Right lobe of liver (tissue), 6 donors: ENCODE measurements around the gene LDLRAD4. TPM values are rescaled to one million over a fixed set of nuclear protein-coding genes. Genes with fewer than 3 reads are reported as not detected.

Experiments
- ATAC-seq, 4 donors: fragments of 200-7000 bp; cut with Tn5 transposase; one replicate each; pipeline ENCODE4 v1.9.1; 2020; ENCODE audit warnings: mild to moderate bottlenecking in 4 of 4, moderate library complexity in 4 of 4
- DNase-seq, 3 donors: peaks; one replicate each; pipeline ENCODE4 v3.0.0-alpha.2; 2020
- H3K27ac ChIP-seq, 3 donors: fragments of 200-600 bp; one replicate each; pipeline ENCODE4 v1.8.0; 2022
- H3K27me3 ChIP-seq, 2 donors: fragments of 200-600 bp; one replicate each; pipeline ENCODE4 v1.8.0; 2022
- H3K36me3 ChIP-seq, 4 donors: fragments of 200-600 bp; sonication (generic) in 1 of 4; one replicate each; pipeline versions ENCODE4 v1.5.1 to v1.8.0; 2017 to 2022; ENCODE audit warnings: control low read depth in 1 of 4
- H3K4me1 ChIP-seq, 4 donors: fragments of 200-600 bp; sonication (generic) in 1 of 4; one replicate each; pipeline versions ENCODE4 v1.5.1 to v1.8.0; 2017 to 2022; ENCODE audit warnings: control low read depth in 1 of 4
- H3K4me3 ChIP-seq, 3 donors: fragments of 200-600 bp; one replicate each; pipeline ENCODE4 v1.8.0; 2022
- H3K9me3 ChIP-seq, 4 donors: fragments of 200-600 bp; sonication (generic) in 1 of 4; one replicate each; pipeline versions ENCODE4 v1.5.1 to v1.8.0; 2017 to 2022; ENCODE audit warnings: control low read depth in 1 of 4
- CTCF ChIP-seq, 4 donors: fragments of 200-600 bp in 3 of 4; fragments of 450-650 bp in 1 of 4; IDR thresholded peaks; one replicate each; pipeline versions ENCODE4 v1.5.1 to v1.8.0; 2016 to 2022; ENCODE audit warnings: antibody characterized with exemption in 4 of 4, mild to moderate bottlenecking in 2 of 4
- POLR2A ChIP-seq: fragments of 450-650 bp; IDR thresholded peaks from one replicate; pipeline ENCODE4 v1.6.1; 2017; ENCODE audit warnings: antibody characterized with exemption, mild to moderate bottlenecking
- WGBS: methylation state at CpG from one replicate; pipeline ENCODE4 v1.1.6; 2018; ENCODE audit warnings: low coverage, low lambda C conversion rate; ENCODE audit not compliant: insufficient coverage; ENCODE audit errors: missing lambda C conversion rate; 5-methylcytosine and 5-hydroxymethylcytosine counted together
- intact Hi-C, 2 donors: fragments of 100-400 bp; cut with DNase I; formaldehyde crosslinking; loops; one replicate each; pipeline versions ENCODE4 v1.11.2 to v1.14.1; 2022
- total RNA-seq, 6 experiments: library from RNA; depleted of rRNA in 2 of 6; stranded (reverse); fragments of >200 nt in 2 of 6; fragmentation: NEBNext Ultra II Directional in 3 of 6; extraction: Animal tissue kit (Norgen Biotek cat#: 25700) in 3 of 6; gene quantifications; one replicate each; pipeline versions ENCODE4 v1.1.0 to v1.2.4, GENCODE V29; 2016 to 2023
- donor health status: DM: no; HTN: yes; CAD: no.
- donor health status: DM: no; HTN: no; CAD: no.
- donor health status: DM: no; HTN: no; CAD: no.
- donor health status: DM: no; HTN: yes; CAD: no.
- donor health status: DM: no; HTN: yes; CAD: no.

The LDLRAD4 gene
- total RNA-seq, 6 experiments from 2014 or later: 10.6 to 66.4 (median 18.7) TPM

DNA sequence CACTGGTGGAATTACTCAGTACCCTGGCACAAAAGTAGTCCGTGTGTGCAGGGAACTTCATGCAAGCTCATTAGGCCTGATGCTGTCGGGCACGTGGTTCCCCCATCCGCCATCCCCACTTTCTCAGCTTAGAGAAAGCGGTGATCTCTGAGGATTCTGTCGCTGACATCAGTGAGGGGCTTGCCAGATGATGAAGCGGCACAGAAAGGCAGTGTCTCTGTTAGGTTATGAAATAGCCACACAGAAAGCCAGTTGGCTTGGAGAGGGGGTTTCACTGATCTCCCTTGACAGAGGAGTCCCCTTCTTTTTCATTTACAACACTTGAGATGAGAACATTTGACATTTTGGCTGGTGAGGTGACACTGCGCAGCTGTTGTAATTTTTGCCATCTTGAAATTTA, 328.1 kb downstream of the LDLRAD4 start:
- no peak for ATAC-seq
- H3K9me3 ChIP-seq: no peaks in the 10 kb centered on the region
- H3K27me3 ChIP-seq: no peaks in the 10 kb centered on the region
- H3K36me3 ChIP-seq: no peaks in the 10 kb centered on the region
- no peak overlapping the region for H3K4me3 ChIP-seq
- H3K4me1 ChIP-seq: peaks cover 0 to 28% (median 10%) of the 10 kb centered on the region in 4 donors
- H3K27ac ChIP-seq: no peak overlapping the region
- WGBS: 100% methylated on average over 7 of the region's 8 CpGs
- TF ChIP-seq POLR2A (no peak), CTCF (IDR thresholded peaks at IDR 0.05) (no peak)
- intact Hi-C loops: no loop called here
- no peak for DNase-seq

DNA sequence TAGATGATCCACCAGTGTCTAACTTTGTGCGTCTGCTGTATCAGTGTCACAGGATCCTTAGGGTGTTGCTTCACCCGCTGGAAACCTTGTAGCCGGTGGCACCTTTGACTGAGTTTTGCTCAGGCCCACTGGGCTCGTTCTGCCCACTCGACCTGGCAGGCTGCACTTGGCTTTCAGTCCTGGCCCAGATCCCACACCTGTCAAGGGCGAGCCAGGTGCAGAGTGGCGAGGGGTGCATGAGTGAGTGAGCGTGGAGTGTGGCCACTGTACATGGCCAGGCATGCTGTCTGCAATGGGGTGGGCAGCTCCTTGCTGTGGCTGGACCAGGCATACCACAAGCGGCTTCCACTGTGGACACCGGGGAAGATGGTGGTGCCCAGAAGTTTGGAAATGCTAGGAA, 328.8 kb downstream of the LDLRAD4 start:
- Histone ChIP-seq H3K27me3 (no peaks in the 10 kb centered on the region), H3K4me3 (no peak overlapping the region), H3K4me1 (peaks cover 0 to 27% (median 7%) of the 10 kb centered on the region in 4 donors), H3K27ac (no peak overlapping the region), H3K9me3 (no peaks in the 10 kb centered on the region), H3K36me3 (no peaks in the 10 kb centered on the region)
- no peak for DNase-seq
- intact Hi-C loops: no loop called here
- ATAC-seq: peak in 1 of 4 donors; percentile 24
- TF ChIP-seq CTCF (IDR thresholded peaks at IDR 0.05) (no peak), POLR2A (no peak)
- 58% methylated on average over 7 of the region's 10 CpGs for WGBS

GRCh38 chr18:13548106-13548819, 329.7 kb downstream of the LDLRAD4 start:
- DNase-seq (no peak), ATAC-seq (peak in 1 of 4 donors; percentile 10)
- H3K36me3 ChIP-seq: no peaks in the 10 kb centered on the region
- no peak overlapping the region for H3K27ac ChIP-seq
- H3K9me3 ChIP-seq: no peaks in the 10 kb centered on the region
- no peaks in the 10 kb centered on the region for H3K27me3 ChIP-seq
- 100% methylated on average over 1 of the region's 5 CpGs for WGBS
- intact Hi-C loops: no loop called here
- H3K4me1 ChIP-seq: peaks cover 0 to 18% (median 5%) of the 10 kb centered on the region in 4 donors
- no peak for TF ChIP-seq POLR2A
- no peak for TF ChIP-seq CTCF (IDR thresholded peaks at IDR 0.05)
- H3K4me3 ChIP-seq: no peak overlapping the region

DNA sequence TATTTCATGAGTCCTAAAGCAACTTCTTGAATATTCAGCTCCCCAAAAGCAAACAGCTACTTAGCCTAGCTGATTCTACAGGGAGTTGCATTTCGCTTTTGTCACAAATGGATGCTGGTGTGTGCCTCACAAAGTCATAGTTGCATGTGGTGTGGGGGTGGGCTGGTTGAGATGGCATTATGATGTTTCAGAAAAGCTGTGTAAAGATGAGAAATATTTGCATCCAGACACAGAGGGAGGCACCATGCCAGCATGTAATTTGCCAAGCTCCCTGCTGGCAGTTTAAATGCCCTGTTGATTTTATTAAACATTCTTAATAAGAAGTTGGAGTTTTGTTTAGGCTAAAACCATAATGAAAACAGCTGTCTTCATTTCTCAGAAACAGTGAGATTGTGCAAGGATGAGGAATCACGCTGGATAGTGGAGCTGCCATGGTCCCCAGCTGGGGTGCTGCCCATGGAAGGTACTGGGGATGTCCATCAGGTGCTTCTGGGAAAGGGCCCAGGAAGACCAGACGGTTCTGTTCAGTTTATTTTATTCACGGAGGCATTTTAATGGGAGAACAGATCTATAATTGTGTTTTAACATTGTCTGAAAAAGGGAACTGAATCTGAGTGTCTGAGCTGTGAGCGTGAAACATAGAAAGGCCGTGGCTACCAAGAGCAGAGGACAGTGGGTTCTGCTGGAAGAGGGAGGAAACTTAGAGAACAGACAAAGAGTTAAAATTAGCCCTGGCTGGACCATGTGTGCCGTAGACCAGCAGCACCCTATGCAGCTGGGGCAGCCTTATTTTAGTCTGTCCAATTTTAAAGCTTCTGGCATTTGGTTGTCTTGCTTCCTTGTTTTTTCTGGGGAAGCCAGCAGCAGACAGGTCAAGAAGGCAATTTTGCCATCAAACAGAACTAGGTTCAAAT, 330.7 kb downstream of the LDLRAD4 start:
- H3K4me1 ChIP-seq: peaks cover 0 to 17% (median 5%) of the 10 kb centered on the region in 4 donors
- H3K27ac ChIP-seq: no peak overlapping the region
- H3K9me3 ChIP-seq: no peaks in the 10 kb centered on the region
- WGBS: 67% methylated on average over 6 of the region's 7 CpGs
- ATAC-seq (peak in 2 of 4 donors; percentile 8 to 18), DNase-seq (no peak)
- H3K27me3 ChIP-seq: no peaks in the 10 kb centered on the region
- no peak overlapping the region for H3K4me3 ChIP-seq
- H3K36me3 ChIP-seq: no peaks in the 10 kb centered on the region
- intact Hi-C loops: no loop called here
- TF ChIP-seq CTCF (IDR thresholded peaks at IDR 0.05) (no peak), POLR2A (no peak)
